K562 (cell line): ENCODE data around the gene MPND. TPM values are rescaled to one million over a fixed set of nuclear protein-coding genes. Genes with fewer than 3 reads are reported as not detected.

Experiments used
- ATAC-seq: fragments of 200-7000 bp; cut with Tn5 transposase; 3 replicates; pipeline ENCODE4 v1.9.1; 2020; ENCODE audit warnings: moderate library complexity
- BruUV-seq: library from RNA; stranded (reverse); fragments of 400-500 nt; replicated peaks from 2 replicates; lab custom pipeline; 2021; lab: Mats Ljungman, UMichigan
- CTCF ChIA-PET: fragments of 300-600 bp; formaldehyde crosslinking; extraction: SDS; loops from one replicate; lab custom pipeline; 2021; ENCODE audit warnings: low intra/inter-chr PET ratio; lab: Yijun Ruan, JAX
- POLR2A ChIA-PET: fragments of 300-600, 350-650 bp; sonication (Branson Sonifier 250); formaldehyde crosslinking; extraction: SDS; loops from one replicate; lab custom pipeline; 2021; ENCODE audit warnings: antibody characterized with exemption, inconsistent platforms; lab: Yijun Ruan, JAX
- DNase-seq, 4 experiments: peaks; one replicate each; pipeline versions ENCODE4 v3.0.0 to v3.0.0-alpha.2; 2011 to 2018; ENCODE audit warnings: low spot score in 3 of 4, mixed read lengths in 3 of 4; ENCODE audit errors: extremely low read depth in 1 of 4
- FAIRE-seq: peaks from 2 replicates; lab custom pipeline; 2011; peaks lifted over from hg19 to GRCh38; lab: Jason Lieb, UNC
- H2AFZ ChIP-seq: 2 replicates; pipeline ENCODE4 v1.6.0; 2011; ENCODE audit warnings: low read depth, low read length, control low read depth, inconsistent platforms
- H3K27ac ChIP-seq: fragments of 200-600 bp; 3 replicates; pipeline ENCODE4 v1.8.0; 2011; ENCODE audit warnings: low read depth, mild to moderate bottlenecking, control low read depth, inconsistent platforms, low read length, moderate library complexity, mixed read lengths; ENCODE audit errors: extremely low read depth
- H3K27me3 ChIP-seq, 2 experiments: fragments of 300-600 bp in 1 of 2; 2 replicates in 1 of 2; 3 replicates in 1 of 2; pipeline versions ENCODE4 v1.6.0 to v1.8.0; 2011; ENCODE audit warnings: inconsistent platforms in 2 of 2, low read length in 2 of 2, mild to moderate bottlenecking in 1 of 2, mixed read lengths in 1 of 2, moderate library complexity in 1 of 2; ENCODE audit not compliant: control insufficient read depth in 2 of 2, insufficient read depth in 2 of 2
- H3K36me3 ChIP-seq: fragments of 300-600 bp; 3 replicates; pipeline ENCODE4 v1.8.0; 2011; ENCODE audit warnings: mild to moderate bottlenecking, low read length, inconsistent platforms; ENCODE audit not compliant: control insufficient read depth, insufficient read depth
- H3K4me1 ChIP-seq, 2 experiments: fragments of 200-600 bp in 1 of 2; replicated peaks in 1 of 2; 2 replicates in 1 of 2; 3 replicates in 1 of 2; pipeline versions ENCODE4 v1.5.1 to v1.8.0; 2011; ENCODE audit warnings: inconsistent platforms in 2 of 2, low read length in 2 of 2, mild to moderate bottlenecking in 1 of 2, mixed read lengths in 1 of 2, moderate library complexity in 1 of 2; ENCODE audit not compliant: control insufficient read depth in 2 of 2, insufficient read depth in 2 of 2
- H3K4me2 ChIP-seq: 2 replicates; pipeline ENCODE4 v1.6.1; 2011; ENCODE audit warnings: low read length, control low read depth, inconsistent platforms, mixed read lengths; ENCODE audit not compliant: insufficient read depth
- H3K4me3 ChIP-seq: fragments of 200-600 bp; sonication (generic), shearing (Covaris generic); 2 replicates; pipeline ENCODE4 v1.5.1; 2016; ENCODE audit warnings: control low read depth, inconsistent platforms
- H3K79me2 ChIP-seq: fragments of 200-600 bp; 3 replicates; pipeline ENCODE4 v1.8.0; 2011; ENCODE audit warnings: low read length, inconsistent platforms; ENCODE audit not compliant: control insufficient read depth, insufficient read depth
- H3K9ac ChIP-seq, 2 experiments: 2 replicates each; pipeline versions ENCODE4 v1.6.0 to v1.6.1; 2011; ENCODE audit warnings: low read depth in 2 of 2, low read length in 2 of 2, control low read depth in 1 of 2, inconsistent platforms in 1 of 2, mild to moderate bottlenecking in 1 of 2, mixed read lengths in 1 of 2; ENCODE audit not compliant: insufficient read depth in 1 of 2
- H3K9me1 ChIP-seq: one replicate; pipeline ENCODE4 v1.6.0; 2011; ENCODE audit warnings: inconsistent platforms, mild to moderate bottlenecking, low read length, moderate library complexity; ENCODE audit not compliant: control insufficient read depth, insufficient read depth
- H3K9me3 ChIP-seq: replicated peaks from 2 replicates; pipeline ENCODE4 v1.5.1; 2011; ENCODE audit warnings: low read depth, low read length, inconsistent platforms; ENCODE audit not compliant: control insufficient read depth, insufficient read depth
- H4K20me1 ChIP-seq: replicated peaks from 2 replicates; pipeline ENCODE4 v1.6.1; 2011; ENCODE audit warnings: low read length, inconsistent platforms, mixed read lengths; ENCODE audit not compliant: control insufficient read depth, insufficient read depth
- BACH1 ChIP-seq: fragments of 200-800 bp; sonication (Bioruptor generic); IDR thresholded peaks from 2 replicates; pipeline ENCODE4 v1.6.1; 2016; ENCODE audit warnings: missing genetic modification characterization, missing compliant biosample characterization
- BMI1 ChIP-seq: fragments of 150-350 bp; IDR thresholded peaks from 2 replicates; pipeline ENCODE4 v1.6.1; 2014; ENCODE audit warnings: low read length
- ETV6 ChIP-seq, 3 experiments: fragments of 150-350 bp in 1 of 3; sonication (generic) in 1 of 3; formaldehyde crosslinking in 1 of 3; IDR thresholded peaks; 2 replicates each; pipeline versions ENCODE4 v1.6.1 to v1.8.0; 2014 to 2022; ENCODE audit warnings: borderline replicate concordance in 2 of 3, low read depth in 2 of 3, antibody characterized with exemption in 1 of 3, low read length in 1 of 3, mild to moderate bottlenecking in 1 of 3, missing genetic modification reagents in 1 of 3
- MEF2D ChIP-seq: conservative IDR thresholded peaks from 2 replicates; pipeline ENCODE4 v1.6.1; 2016; ENCODE audit warnings: low read depth, missing genetic modification characterization, missing compliant biosample characterization
- PHTF2 ChIP-seq: fragments of 250-450 bp; sonication (Bioruptor Pico); IDR thresholded peaks from 2 replicates; pipeline ENCODE4 v1.5.0; 2021; ENCODE audit warnings: mild to moderate bottlenecking
- RAD51 ChIP-seq: fragments of 450-650 bp; IDR thresholded peaks from 2 replicates; pipeline ENCODE4 v1.7.1; 2016; ENCODE audit warnings: low read depth, mild to moderate bottlenecking, borderline replicate concordance
- SMAD4 ChIP-seq: fragments of 250-450 bp; sonication (Bioruptor Pico); conservative IDR thresholded peaks from 2 replicates; pipeline ENCODE4 v1.8.0; 2021; ENCODE audit warnings: inconsistent platforms, mild to moderate bottlenecking, moderate library complexity
- ZNF143 ChIP-seq: sonication (generic); formaldehyde crosslinking; IDR thresholded peaks from 2 replicates; pipeline ENCODE4 v1.9.0; 2022; ENCODE audit warnings: mild to moderate bottlenecking, missing genetic modification reagents
- ZNF253 ChIP-seq: fragments of 250-450 bp; sonication (Bioruptor Pico); conservative IDR thresholded peaks from 2 replicates; pipeline ENCODE4 v1.6.1; 2021; ENCODE audit warnings: mild to moderate bottlenecking
- ZNF3 ChIP-seq: fragments of 250-450 bp; sonication (Bioruptor Pico); IDR thresholded peaks from 2 replicates; pipeline ENCODE4 v1.5.0; 2021; ENCODE audit warnings: mild to moderate bottlenecking, moderate library complexity
- ZNF347 ChIP-seq: fragments of 450-650 bp; formaldehyde crosslinking; IDR thresholded peaks from 2 replicates; pipeline ENCODE4 v1.4.0; 2020; ENCODE audit warnings: low read depth, mild to moderate bottlenecking, moderate library complexity
- WGBS: fragments of 100-300 bp; shearing (Covaris generic); methylation state at CpG from one replicate; pipeline ENCODE4 v1.1.6; 2016; ENCODE audit warnings: low coverage, mixed read lengths; ENCODE audit not compliant: insufficient coverage; ENCODE audit errors: missing lambda C conversion rate; 5-methylcytosine and 5-hydroxymethylcytosine counted together
- in situ Hi-C: fragments of 300-500 bp; cut with MboI; formaldehyde crosslinking; loops from 4 replicates; pipeline ENCODE4 v1.15.0; 2018; ENCODE audit warnings: inconsistent platforms, mixed read lengths
- intact Hi-C: fragments of 100-400 bp; cut with micrococcal nuclease; formaldehyde crosslinking; loops from 2 replicates; pipeline ENCODE4 v1.14.2; 2022
- polyA plus RNA-seq, 8 experiments: library from polyadenylated mRNA; depleted of rRNA in 4 of 8; stranded (reverse) in 5 of 8; unstranded in 3 of 8; fragments of >200 nt; fragmentation: Nextera tagmentation in 2 of 8; fragmentation: Illumina TruSeq in 1 of 8; extraction: Ambion mirVana in 2 of 8; extraction: Trizol in 1 of 8; gene quantifications; 2 replicates each; pipeline versions ENCODE4 v1.2.1 to v1.2.3, GENCODE V29; 2011 to 2014; ENCODE audit warnings: inconsistent platforms in 1 of 8, missing spikeins in 1 of 8
- total RNA-seq, 7 experiments: library from RNA; depleted of rRNA in 6 of 7; stranded (reverse); fragments of >200 nt in 6 of 7; fragmentation: Illumina TruSeq in 2 of 7; extraction: Trizol in 2 of 7; gene quantifications; 2 replicates each; pipeline versions ENCODE4 v1.2.1 to v1.2.3, GENCODE V29; 2011 to 2021; ENCODE audit warnings: low replicate concordance in 1 of 7
- TF ChIP-seq, protein P1 (sequence below): sonication (generic); IDR thresholded peaks from 2 replicates; pipeline ENCODE4 v1.6.1; 2016
- TF ChIP-seq, protein P2 (sequence below): sonication (generic); formaldehyde crosslinking; IDR thresholded peaks from 2 replicates; pipeline ENCODE4 v1.8.0; 2022; ENCODE audit warnings: missing genetic modification reagents, mild to moderate bottlenecking, borderline replicate concordance
- TF ChIP-seq, protein P3 (sequence below): fragments of 450-650 bp; IDR thresholded peaks from 2 replicates; pipeline ENCODE4 v1.6.1; 2014; ENCODE audit warnings: low read depth, mild to moderate bottlenecking, moderate library complexity, borderline replicate concordance
- TF ChIP-seq, protein P4 (sequence below): IDR thresholded peaks from 2 replicates; pipeline ENCODE4 v1.6.1; 2011; ENCODE audit warnings: borderline replicate concordance, low read depth, mild to moderate bottlenecking, moderate library complexity, low read length; ENCODE audit not compliant: insufficient read depth, poor library complexity, severe bottlenecking

The MPND gene
- total and polyA plus RNA-seq, 9 of the 15 experiments (the other 6 are each of a cell fraction or from before 2014, with no cell fraction given): 0.25 to 14.0 (median 3.9) TPM

DNA sequence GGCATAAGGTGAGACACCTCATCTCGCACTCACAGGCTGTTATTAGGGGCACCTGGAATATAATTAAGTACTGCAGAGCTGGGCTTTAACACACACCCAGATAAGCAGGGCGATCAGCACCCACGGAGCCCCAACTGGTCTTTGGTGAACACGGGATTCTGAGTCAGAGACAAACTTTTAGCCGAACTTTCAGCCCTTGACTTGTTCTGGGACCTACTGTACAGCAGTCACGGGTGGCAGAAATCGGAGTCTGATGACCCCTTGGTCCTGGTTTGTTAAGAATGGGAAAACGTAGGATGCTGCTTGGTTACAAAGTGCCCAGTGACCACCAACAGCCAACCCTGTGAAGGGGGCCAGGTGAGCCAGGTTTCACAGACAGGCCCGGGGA is 47.9 kb downstream of the MPND start:
- peaks cover 69% of the 10 kb centered on the region for H3K36me3 ChIP-seq
- CTCF ChIA-PET: no interaction called here
- peaks cover 93% of the 10 kb centered on the region for H3K79me2 ChIP-seq
- no peak overlapping the region for H3K4me3 ChIP-seq
- peaks cover 58% of the 10 kb centered on the region for H4K20me1 ChIP-seq
- H3K4me2 ChIP-seq: no peak overlapping the region; the same call in 1 of the 2 replicates
- H3K9me1 ChIP-seq: peaks cover 13% of the 10 kb centered on the region
- H3K4me1 ChIP-seq: peaks cover 33 to 54% of the 10 kb centered on the region in 2 experiments
- in situ Hi-C loops (no loop called here), intact Hi-C loops (no loop called here)
- no TSS peak for BruUV-seq
- peak overlapping the region; percentile 16; the same call in 2 of the 3 replicates for H3K27ac ChIP-seq
- no peaks in the 10 kb centered on the region for H3K27me3 ChIP-seq
- FAIRE-seq (no peak), ATAC-seq (no peak), DNase-seq (no peak)
- POLR2A ChIA-PET: interaction anchor here (0.7 to 2.1 kb wide), 3 partner anchors 13 to 47 kb away, joined by 3 to 11 read pairs (median 6); no protein-coding TSS in a partner anchor
- 60% methylated on average over 9 of the region's 9 CpGs for WGBS
- peak overlapping the region in 1 of 2 experiments; percentile 34; a peak in 2 of 4 replicates for H3K9ac ChIP-seq
- no peaks in the 10 kb centered on the region for H3K9me3 ChIP-seq
- H2AFZ ChIP-seq: no peak overlapping the region
- TF ChIP-seq, protein P1, sequence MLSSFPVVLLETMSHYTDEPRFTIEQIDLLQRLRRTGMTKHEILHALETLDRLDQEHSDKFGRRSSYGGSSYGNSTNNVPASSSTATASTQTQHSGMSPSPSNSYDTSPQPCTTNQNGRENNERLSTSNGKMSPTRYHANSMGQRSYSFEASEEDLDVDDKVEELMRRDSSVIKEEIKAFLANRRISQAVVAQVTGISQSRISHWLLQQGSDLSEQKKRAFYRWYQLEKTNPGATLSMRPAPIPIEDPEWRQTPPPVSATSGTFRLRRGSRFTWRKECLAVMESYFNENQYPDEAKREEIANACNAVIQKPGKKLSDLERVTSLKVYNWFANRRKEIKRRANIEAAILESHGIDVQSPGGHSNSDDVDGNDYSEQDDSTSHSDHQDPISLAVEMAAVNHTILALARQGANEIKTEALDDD: no peak
- TF ChIP-seq MEF2D (tag): no peak
- TF ChIP-seq, protein P2, sequence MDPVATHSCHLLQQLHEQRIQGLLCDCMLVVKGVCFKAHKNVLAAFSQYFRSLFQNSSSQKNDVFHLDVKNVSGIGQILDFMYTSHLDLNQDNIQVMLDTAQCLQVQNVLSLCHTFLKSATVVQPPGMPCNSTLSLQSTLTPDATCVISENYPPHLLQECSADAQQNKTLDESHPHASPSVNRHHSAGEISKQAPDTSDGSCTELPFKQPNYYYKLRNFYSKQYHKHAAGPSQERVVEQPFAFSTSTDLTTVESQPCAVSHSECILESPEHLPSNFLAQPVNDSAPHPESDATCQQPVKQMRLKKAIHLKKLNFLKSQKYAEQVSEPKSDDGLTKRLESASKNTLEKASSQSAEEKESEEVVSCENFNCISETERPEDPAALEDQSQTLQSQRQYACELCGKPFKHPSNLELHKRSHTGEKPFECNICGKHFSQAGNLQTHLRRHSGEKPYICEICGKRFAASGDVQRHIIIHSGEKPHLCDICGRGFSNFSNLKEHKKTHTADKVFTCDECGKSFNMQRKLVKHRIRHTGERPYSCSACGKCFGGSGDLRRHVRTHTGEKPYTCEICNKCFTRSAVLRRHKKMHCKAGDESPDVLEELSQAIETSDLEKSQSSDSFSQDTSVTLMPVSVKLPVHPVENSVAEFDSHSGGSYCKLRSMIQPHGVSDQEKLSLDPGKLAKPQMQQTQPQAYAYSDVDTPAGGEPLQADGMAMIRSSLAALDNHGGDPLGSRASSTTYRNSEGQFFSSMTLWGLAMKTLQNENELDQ: no peak
- TF ChIP-seq, protein P3, sequence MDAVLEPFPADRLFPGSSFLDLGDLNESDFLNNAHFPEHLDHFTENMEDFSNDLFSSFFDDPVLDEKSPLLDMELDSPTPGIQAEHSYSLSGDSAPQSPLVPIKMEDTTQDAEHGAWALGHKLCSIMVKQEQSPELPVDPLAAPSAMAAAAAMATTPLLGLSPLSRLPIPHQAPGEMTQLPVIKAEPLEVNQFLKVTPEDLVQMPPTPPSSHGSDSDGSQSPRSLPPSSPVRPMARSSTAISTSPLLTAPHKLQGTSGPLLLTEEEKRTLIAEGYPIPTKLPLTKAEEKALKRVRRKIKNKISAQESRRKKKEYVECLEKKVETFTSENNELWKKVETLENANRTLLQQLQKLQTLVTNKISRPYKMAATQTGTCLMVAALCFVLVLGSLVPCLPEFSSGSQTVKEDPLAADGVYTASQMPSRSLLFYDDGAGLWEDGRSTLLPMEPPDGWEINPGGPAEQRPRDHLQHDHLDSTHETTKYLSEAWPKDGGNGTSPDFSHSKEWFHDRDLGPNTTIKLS: no peak
- TF ChIP-seq ZNF3: no peak
- TF ChIP-seq, protein P4, sequence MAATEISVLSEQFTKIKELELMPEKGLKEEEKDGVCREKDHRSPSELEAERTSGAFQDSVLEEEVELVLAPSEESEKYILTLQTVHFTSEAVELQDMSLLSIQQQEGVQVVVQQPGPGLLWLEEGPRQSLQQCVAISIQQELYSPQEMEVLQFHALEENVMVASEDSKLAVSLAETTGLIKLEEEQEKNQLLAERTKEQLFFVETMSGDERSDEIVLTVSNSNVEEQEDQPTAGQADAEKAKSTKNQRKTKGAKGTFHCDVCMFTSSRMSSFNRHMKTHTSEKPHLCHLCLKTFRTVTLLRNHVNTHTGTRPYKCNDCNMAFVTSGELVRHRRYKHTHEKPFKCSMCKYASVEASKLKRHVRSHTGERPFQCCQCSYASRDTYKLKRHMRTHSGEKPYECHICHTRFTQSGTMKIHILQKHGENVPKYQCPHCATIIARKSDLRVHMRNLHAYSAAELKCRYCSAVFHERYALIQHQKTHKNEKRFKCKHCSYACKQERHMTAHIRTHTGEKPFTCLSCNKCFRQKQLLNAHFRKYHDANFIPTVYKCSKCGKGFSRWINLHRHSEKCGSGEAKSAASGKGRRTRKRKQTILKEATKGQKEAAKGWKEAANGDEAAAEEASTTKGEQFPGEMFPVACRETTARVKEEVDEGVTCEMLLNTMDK: no peak
- no peak for TF ChIP-seq PHTF2
- no peak for TF ChIP-seq ETV6 (IDR thresholded peaks at IDR 0.05; ENCODE audit: borderline replicate concordance in 1 of 2, low read depth in 2 of 2, low read length in 1 of 2)
- TF ChIP-seq ETV6 (CRISPR knock-in tag; IDR thresholded peaks at IDR 0.05; ENCODE audit: borderline replicate concordance): no peak
- no peak for TF ChIP-seq ZNF253 (CRISPR knock-in tag)
- no peak for TF ChIP-seq BMI1
- no peak for TF ChIP-seq RAD51
- TF ChIP-seq ZNF143 (CRISPR knock-in tag): no peak
- TF ChIP-seq ZNF347: no peak
- TF ChIP-seq SMAD4 (CRISPR knock-in tag): no peak
- no peak for TF ChIP-seq BACH1 (tag)
